GM19035 (cell line): ENCODE results near the gene KRTAP9-3.
"Not testable (repeated sequence)": the region's sequence is repeated elsewhere in the genome, so short reads cannot be mapped to it uniquely, and the experiment has no call there.

Source experiments
- ATAC-seq: cut with Tn5 transposase; IDR thresholded peaks from one replicate; pipeline ENCODE4 v1.9.1; 2021; ENCODE audit not compliant: unreplicated experiment

Gene KRTAP9-3

DNA sequence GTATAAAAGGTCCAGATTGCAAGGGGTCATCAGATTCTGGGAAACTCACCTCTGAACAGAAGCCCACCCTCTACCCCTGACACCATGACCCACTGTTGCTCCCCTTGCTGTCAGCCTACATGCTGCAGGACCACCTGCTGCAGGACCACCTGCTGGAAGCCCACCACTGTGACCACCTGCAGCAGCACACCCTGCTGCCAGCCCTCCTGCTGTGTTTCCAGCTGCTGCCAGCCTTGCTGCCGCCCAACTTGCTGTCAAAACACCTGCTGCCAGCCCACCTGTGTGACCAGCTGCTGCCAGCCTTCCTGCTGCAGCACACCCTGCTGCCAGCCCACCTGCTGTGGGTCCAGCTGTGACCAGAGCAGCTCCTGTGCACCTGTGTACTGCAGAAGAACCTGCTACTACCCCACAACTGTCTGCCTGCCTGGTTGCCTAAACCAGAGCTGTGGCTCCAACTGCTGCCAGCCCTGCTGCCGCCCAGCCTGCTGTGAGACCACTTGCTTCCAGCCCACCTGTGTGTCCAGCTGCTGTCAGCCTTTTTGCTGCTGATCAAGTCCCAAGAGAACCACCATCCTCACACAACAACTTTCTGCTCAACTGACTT lies 17.5 kb downstream of the KRTAP9-3 start, which contains the start of gene KRTAP9-4:
Gene KRTAP9-4 (plus strand): TSS at position 51 of the 604 bp plus-strand sequence. CDS start 34 bp downstream, at position 85.
- ATAC-seq: not testable (repeated sequence)

DNA sequence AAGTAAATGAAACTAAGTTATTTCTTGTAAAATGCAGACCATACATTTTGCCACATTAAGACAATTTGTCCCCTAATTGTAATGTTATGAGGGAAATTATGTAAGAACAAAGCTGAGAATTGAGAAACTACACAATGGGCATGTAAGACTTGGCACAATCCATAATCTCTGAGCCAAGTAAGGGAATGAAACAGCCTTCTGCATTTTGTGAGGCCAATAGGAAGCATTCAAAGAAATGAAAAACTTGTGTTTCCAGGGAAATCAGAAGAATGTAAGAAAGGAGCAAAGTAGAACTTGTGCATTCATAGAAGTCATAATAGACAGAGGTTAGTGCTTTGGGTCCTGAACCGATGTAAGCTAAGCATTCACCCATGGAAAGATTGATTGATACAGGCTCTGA lies 19.0 kb downstream of the KRTAP9-3 start:
- ATAC-seq: no peak

DNA sequence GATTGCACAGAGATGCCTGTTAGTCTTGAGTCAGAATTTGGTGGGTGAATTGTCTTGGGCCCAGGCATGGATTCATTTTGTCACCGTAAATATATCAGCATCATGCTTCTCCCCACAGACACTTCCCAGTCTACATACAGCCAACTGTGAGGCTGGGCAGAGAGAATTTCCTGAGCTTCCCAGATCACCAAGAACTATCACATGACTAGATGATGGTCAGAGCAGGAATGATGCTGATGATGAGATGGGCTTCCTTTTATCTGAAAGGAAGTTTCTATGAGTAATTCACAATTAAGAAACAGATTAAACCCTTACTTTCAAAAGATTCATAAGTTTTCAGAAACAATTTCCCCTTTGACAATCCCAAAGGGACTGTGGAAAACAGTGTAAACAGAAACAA lies 22.6 kb downstream of the KRTAP9-3 start:
- ATAC-seq: no peak

GRCh38 chr17:41255381-41256290 lies 23.4 kb downstream of the KRTAP9-3 start, which contains the start of gene KRTAP9-9:
Gene KRTAP9-9, plus strand, starts transcription at chr17:41255384.
- not testable (repeated sequence) for ATAC-seq

- ATAC-seq: no peak
These were observed 24.0 kb downstream of the KRTAP9-3 start for GRCh38 chr17:41256291-41256685.

GRCh38 chr17:41258406-41258805 lies 26.2 kb downstream of the KRTAP9-3 start:
- ATAC-seq: no peak

- ATAC-seq: no peak
These were observed 31.0 kb downstream of the KRTAP9-3 start for GRCh38 chr17:41263212-41263611.

- no peak for ATAC-seq
These were observed 32.4 kb downstream of the KRTAP9-3 start for GRCh38 chr17:41264599-41264998.

DNA sequence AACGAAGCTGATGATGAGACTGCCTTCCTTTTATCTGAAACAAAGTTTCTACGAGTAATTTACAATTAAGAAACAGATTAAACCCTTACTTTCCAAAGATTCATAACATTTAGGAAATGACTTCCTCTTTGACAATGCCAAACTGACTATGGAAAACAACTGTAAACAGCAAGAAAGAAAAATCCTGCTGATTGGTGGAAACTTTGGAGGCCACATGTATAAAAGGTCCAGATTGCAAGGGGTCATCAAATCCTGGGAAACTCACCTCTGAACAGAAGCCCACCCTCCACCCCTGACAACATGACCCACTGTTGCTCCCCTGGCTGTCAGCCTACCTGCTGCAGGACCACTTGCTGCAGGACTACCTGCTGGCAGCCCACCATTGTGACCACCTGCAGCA lies 32.8 kb downstream of the KRTAP9-3 start, which contains the start of gene KRTAP9-6:
Gene KRTAP9-6 (plus strand): TSS at position 301 of the 400 bp plus-strand sequence. CDS start 0 bp downstream, at position 301.
- ATAC-seq: no peak

- ATAC-seq: no peak
These were observed 35.5 kb downstream of the KRTAP9-3 start for GRCh38 chr17:41267711-41268110.

DNA sequence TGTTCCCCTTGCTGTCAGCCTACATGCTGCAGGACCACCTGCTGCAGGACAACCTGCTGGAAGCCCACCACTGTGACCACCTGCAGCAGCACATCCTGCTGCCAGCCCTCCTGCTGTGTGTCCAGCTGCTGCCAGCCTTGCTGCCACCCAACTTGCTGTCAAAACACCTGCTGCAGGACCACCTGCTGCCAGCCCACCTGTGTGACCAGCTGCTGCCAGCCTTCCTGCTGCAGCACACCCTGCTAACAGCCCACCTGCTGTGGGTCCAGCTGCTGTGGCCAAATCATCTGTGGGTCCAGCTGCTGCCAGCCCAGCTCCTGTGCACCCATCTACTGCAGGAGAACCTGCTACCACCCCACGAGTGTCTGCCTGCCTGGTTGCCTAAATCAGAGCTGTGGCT lies 39.1 kb downstream of the KRTAP9-3 start:
- ATAC-seq: not testable (repeated sequence)

DNA sequence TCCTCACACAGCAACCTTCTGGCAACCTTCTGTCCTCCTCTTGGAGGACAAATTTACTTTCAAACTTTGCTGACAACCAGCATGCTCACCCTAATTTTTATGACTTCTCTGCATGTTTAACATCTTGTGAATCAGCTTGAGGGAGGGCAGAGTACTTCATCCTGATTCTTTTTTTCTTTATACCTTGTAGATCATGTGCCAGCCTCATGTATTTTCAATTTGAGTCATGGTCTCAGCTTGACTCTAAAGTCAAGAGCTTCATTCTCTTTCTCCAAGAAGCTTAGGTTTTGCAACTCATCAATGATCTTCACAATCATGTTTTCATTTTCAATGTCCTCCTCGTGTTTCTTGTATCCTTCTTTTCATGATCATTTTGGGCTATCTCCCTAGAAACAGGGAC lies 39.6 kb downstream of the KRTAP9-3 start:
- ATAC-seq: no peak

DNA sequence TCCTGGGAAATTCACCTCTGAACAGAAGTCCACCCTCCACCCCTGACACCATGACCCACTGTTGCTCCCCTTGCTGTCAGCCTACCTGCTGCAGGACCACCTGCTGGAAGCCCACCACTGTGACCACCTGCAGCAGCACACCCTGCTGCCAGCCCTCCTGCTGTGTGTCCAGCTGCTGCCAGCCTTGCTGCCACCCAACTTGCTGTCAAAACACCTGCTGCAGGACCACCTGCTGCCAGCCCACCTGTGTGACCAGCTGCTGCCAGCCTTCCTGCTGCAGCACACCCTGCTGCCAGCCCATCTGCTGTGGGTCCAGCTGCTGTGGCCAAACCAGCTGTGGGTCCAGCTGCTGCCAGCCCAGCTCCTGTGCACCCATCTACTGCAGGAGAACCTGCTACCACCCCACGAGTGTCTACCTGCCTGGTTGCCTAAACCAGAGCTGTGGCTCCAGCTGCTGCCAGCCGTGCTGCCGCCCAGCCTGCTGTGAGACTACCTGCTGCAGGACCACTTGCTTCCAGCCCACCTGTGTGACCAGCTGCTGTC lies 43.5 kb downstream of the KRTAP9-3 start, which contains the start of gene KRTAP9-7:
Gene KRTAP9-7 (plus strand): TSS at position 51 of the 543 bp plus-strand sequence. CDS start 0 bp downstream, at position 51.
- ATAC-seq: not testable (repeated sequence)

GRCh38 chr17:41278176-41278955 lies 46.1 kb downstream of the KRTAP9-3 start:
- ATAC-seq: no peak
